Lower lobe of right lung (tissue), 2 donors: Measurements from ENCODE around the gene NFATC1. TPM values are rescaled to one million over a fixed set of nuclear protein-coding genes. Genes with fewer than 3 reads are reported as not detected.
A peak's percentile ranks its signal among the peaks of the same experiment; 100 is the strongest.

Source experiments
- ATAC-seq, 2 donors: fragments of 200-7000 bp; cut with Tn5 transposase; one replicate each; pipeline ENCODE4 v1.9.1; 2020 to 2022; ENCODE audit warnings: mild to moderate bottlenecking in 2 of 2, moderate library complexity in 2 of 2
- DNase-seq: peaks from one replicate; pipeline ENCODE4 v3.0.0-alpha.2; 2020
- H3K27ac ChIP-seq: fragments of 200-600 bp; one replicate; pipeline ENCODE4 v1.8.0; 2022
- H3K27me3 ChIP-seq: fragments of 200-600 bp; one replicate; pipeline ENCODE4 v1.8.0; 2022; ENCODE audit warnings: low read depth
- H3K36me3 ChIP-seq: fragments of 200-600 bp; one replicate; pipeline ENCODE4 v1.8.0; 2022; ENCODE audit warnings: mild to moderate bottlenecking
- H3K4me1 ChIP-seq: fragments of 200-600 bp; one replicate; pipeline ENCODE4 v1.8.0; 2022
- H3K4me3 ChIP-seq: fragments of 200-600 bp; one replicate; pipeline ENCODE4 v1.8.0; 2022; ENCODE audit warnings: mild to moderate bottlenecking
- H3K9me3 ChIP-seq: fragments of 200-600 bp; one replicate; pipeline ENCODE4 v1.8.0; 2022
- CTCF ChIP-seq: fragments of 200-600 bp; IDR thresholded peaks from one replicate; pipeline ENCODE4 v1.8.0; 2022; ENCODE audit warnings: antibody characterized with exemption, mild to moderate bottlenecking
- intact Hi-C: fragments of 100-400 bp; cut with DNase I; formaldehyde crosslinking; loops from one replicate; pipeline ENCODE4 v1.11.0; 2022
- total RNA-seq: library from RNA; stranded (reverse); fragmentation: NEBNext Ultra II Directional; extraction: Animal tissue kit (Norgen Biotek cat#: 25700); gene quantifications from one replicate; pipeline ENCODE4 v1.2.1, GENCODE V29; 2021
- donor health status: DM: no; HTN: yes; CAD: no; lungs with severe emphysema.

Gene NFATC1
- total RNA-seq, 1 donor from 2014 or later: 21.4 TPM

- ATAC-seq: no peak
- Histone ChIP-seq H3K4me3 (no peak overlapping the region), H3K4me1 (peaks cover 13% of the 10 kb centered on the region), H3K27me3 (no peaks in the 10 kb centered on the region), H3K9me3 (no peaks in the 10 kb centered on the region), H3K27ac (no peak overlapping the region), H3K36me3 (peaks cover 17% of the 10 kb centered on the region)
- intact Hi-C loops: no loop called here
- DNase-seq: no peak
- TF ChIP-seq CTCF: no peak
Measured at GRCh38 chr18:79418642-79419041, 22.9 kb downstream of the NFATC1 start.

DNA sequence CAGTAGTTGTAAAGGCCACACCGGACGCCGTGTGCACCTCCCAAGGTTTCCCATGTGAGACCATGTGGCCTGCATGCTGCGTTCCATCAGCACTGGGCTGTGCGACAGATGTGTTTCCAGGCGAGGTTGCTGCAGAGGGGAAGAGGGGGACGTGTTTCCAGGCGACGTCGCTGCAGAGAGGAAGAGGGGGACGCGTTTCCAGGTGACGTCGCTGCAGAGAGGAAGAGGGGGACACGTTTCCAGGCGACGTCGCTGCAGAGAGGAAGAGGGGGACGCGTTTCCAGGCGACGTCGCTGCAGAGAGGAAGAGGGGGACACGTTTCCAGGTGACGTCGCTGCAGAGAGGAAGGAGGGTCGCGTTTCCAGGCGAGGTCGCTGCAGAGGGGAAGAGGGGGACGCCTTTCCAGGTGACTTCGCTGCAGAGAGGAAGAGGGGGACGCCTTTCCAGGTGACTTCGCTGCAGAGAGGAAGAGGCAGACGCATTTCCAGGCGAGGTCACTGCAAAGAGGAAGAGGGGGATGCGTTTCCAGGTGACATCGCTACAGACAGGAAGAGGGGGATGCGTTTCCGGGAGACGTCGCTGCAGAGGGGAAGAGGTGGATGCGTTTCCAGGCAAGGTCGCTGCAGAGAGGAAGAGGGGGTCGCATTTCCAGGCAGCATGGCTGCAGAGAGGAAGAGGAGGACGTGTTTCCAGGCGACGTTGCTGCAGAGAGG lies 24.5 kb downstream of the NFATC1 start:
- no peak overlapping the region for H3K27ac ChIP-seq
- TF ChIP-seq CTCF: no peak
- H3K9me3 ChIP-seq: no peaks in the 10 kb centered on the region
- no peak overlapping the region for H3K4me3 ChIP-seq
- H3K4me1 ChIP-seq: peaks cover 15% of the 10 kb centered on the region
- ATAC-seq (no peak), DNase-seq (no peak)
- H3K36me3 ChIP-seq: peaks cover 11% of the 10 kb centered on the region
- intact Hi-C loops: no loop called here
- H3K27me3 ChIP-seq: no peaks in the 10 kb centered on the region

GRCh38 chr18:79421275-79421857 lies 25.6 kb downstream of the NFATC1 start:
- no peak overlapping the region for H3K27ac ChIP-seq
- H3K4me3 ChIP-seq: no peak overlapping the region
- intact Hi-C loops: no loop called here
- H3K4me1 ChIP-seq: peaks cover 15% of the 10 kb centered on the region
- H3K27me3 ChIP-seq: no peaks in the 10 kb centered on the region
- TF ChIP-seq CTCF: no peak
- no peaks in the 10 kb centered on the region for H3K9me3 ChIP-seq
- ATAC-seq: no peak
- DNase-seq: no peak
- H3K36me3 ChIP-seq: peaks cover 12% of the 10 kb centered on the region

DNA sequence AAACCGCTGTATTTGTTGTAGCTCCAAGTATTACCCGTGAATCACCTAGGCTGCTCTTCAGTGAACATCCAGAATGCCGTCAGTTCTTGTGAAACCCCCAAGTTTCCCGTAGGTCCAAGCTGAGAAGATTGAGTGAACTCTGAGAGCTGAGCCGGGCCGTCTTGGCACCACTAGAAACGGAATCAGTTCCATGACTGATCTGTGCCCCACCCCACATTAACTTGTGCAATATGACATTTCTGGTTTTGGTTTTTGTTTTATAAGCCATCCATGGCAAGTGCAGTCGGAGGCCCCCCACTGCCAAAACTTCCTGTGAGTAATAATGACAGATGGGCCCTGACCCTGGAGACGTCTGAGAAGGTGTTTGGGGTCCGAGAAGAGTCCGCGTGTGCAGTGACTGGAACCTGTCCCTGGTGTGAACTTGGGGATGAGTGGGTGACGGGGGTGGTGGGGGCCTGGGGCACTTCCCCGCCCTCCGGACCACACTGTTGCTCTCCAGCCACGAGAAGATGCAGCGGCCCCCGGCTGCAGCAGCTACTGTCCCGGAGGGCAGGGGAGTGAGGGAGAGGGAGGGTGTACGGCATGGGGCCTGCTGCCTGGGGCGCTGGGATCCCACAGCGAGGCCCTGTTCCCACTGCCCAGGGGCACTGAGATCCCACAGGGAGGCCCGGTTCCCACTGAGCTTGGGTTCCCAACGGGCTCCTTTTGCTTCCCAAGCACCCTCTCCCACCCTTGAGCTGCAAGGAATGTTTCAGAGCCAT lies 26.5 kb downstream of the NFATC1 start:
- DNase-seq (no peak), ATAC-seq (peak in 1 of 2 donors; percentile 27)
- no peak overlapping the region for H3K4me3 ChIP-seq
- no peak overlapping the region for H3K27ac ChIP-seq
- no peak for TF ChIP-seq CTCF
- H3K36me3 ChIP-seq: peaks cover 15% of the 10 kb centered on the region
- no peaks in the 10 kb centered on the region for H3K9me3 ChIP-seq
- no peaks in the 10 kb centered on the region for H3K27me3 ChIP-seq
- intact Hi-C loops: no loop called here
- H3K4me1 ChIP-seq: peaks cover 15% of the 10 kb centered on the region

DNA sequence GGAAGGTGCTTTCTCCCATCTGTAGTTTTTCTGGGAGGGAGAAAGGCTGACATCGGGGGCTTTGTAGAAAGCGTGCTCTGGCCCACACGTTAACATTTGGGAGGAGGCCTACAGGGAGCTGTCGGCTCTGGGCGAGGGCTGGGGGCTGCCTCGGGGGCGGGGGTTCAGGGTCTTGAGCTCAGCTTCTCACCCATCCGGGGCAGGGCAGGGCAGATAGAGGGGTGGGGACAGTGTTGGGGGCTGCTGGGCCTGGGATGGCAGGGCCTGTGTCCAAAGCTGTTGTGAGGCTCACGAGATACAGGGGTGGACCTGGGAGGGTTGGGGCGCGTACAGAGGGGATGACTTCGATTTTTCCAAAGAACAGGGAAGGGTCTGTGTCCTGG lies 27.0 kb downstream of the NFATC1 start:
- H3K27ac ChIP-seq: no peak overlapping the region
- peaks cover 15% of the 10 kb centered on the region for H3K36me3 ChIP-seq
- H3K9me3 ChIP-seq: no peaks in the 10 kb centered on the region
- TF ChIP-seq CTCF: no peak
- peaks cover 15% of the 10 kb centered on the region for H3K4me1 ChIP-seq
- no peaks in the 10 kb centered on the region for H3K27me3 ChIP-seq
- intact Hi-C loops: no loop called here
- ATAC-seq (no peak), DNase-seq (no peak)
- H3K4me3 ChIP-seq: no peak overlapping the region
